ENCODE data around the gene CTIF.
A peak's percentile ranks its signal among the peaks of the same experiment; 100 is the strongest.

GRCh38 chr18:48832938-48833700 is 294.3 kb downstream of the CTIF start:
- TF ChIP-seq POLR2A (IDR thresholded peaks at IDR 0.05) (no peak), CTCF (IDR thresholded peaks at IDR 0.05) (peak in 1 of 6 experiments; percentile 14)
